Upper lobe of left lung (tissue), 4 donors: ENCODE measurements around the gene MKNK1.

Experiments
- CTCF ChIP-seq, 6 experiments: fragments of 450-650 bp in 4 of 6; fragments of 200-600 bp in 2 of 6; sonication (generic) in 2 of 6; IDR thresholded peaks; one replicate each; pipeline ENCODE4 v1.5.1; 2016 to 2019; ENCODE audit warnings: antibody characterized with exemption in 6 of 6
- POLR2A ChIP-seq, 4 donors: fragments of 450-650 bp; IDR thresholded peaks; one replicate each; pipeline ENCODE4 v1.5.1; 2016 to 2017; ENCODE audit warnings: antibody characterized with exemption in 4 of 4, mild to moderate bottlenecking in 2 of 4
- POLR2AphosphoS5 ChIP-seq, 2 donors: sonication (generic); formaldehyde crosslinking; IDR thresholded peaks; one replicate each; pipeline ENCODE4 v1.5.1; 2017; ENCODE audit warnings: antibody characterized with exemption in 2 of 2

- TF ChIP-seq CTCF (IDR thresholded peaks at IDR 0.05) (no peak), POLR2A (IDR thresholded peaks at IDR 0.05) (no peak), POLR2AphosphoS5 (IDR thresholded peaks at IDR 0.05) (no peak)
Measured at GRCh38 chr1:46635205-46635604, 31.1 kb upstream of the MKNK1 start.
